Left forelimb (tissue), 1 donor: ENCODE measurements around the gene TSPAN18.

Experiments
- DNase-seq: peaks from one replicate; pipeline ENCODE4 v3.0.0-alpha.2; 2018; ENCODE audit warnings: low spot score

The TSPAN18 gene

DNA sequence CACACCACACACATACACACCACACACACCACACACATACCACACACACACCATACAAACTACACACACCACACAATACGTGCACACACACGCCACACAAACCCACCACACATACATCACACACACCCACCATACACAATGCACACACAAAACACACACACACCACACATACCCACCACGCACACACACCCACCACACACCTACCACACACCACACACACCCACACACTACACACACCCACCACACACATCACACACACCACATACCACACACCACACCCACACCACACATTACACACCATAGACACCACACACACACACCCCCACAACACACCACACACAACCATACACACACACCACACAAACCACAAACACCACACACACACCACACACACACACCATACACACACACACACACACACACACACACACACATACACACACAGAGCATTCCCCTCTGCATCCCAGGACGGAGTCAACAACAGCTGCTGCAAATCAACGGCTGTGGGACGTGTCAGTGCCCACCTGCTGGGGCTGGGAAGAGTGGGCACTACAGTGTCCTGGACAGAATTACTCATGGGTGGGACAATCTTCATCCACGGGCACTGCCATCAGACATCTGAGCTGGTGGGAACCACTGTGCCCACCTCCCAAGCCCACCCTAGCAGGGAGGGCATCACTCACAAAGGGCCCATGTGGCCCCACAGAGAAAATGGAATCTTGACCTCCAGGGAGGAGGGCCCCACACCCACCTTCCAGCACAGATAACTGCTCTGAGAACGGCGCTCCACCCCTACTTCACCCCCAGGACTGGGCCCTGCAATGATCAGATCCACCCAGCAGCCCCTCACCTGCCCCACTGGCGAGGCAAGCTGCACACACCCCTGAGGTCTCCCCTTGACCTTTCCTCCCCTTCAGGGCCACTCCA lies 215.5 kb downstream of the TSPAN18 start:
- no peak for DNase-seq

DNA sequence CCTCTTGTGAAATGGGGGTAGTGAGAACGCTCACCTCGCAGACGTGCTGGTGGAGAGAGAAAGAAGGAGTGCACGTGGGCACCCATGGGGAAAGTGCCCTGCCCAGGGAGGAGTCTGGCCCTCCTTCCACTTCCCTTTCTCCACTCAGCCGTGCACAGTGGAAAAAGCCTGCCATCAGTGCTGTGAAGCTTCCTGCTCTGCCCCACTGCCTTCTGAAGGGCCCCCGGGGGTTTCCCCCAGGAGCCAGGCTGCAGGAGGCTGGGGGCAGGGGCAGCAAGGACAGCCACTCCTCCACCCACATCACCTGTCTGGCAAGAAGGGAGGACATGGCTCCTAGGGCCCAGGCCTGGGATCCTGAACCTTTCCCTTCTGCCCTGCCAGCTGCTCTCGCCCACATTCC lies 216.4 kb downstream of the TSPAN18 start:
- DNase-seq = no peak

GRCh38 chr11:44943696-44944095 lies 216.9 kb downstream of the TSPAN18 start:
- no peak for DNase-seq

GRCh38 chr11:44944181-44944852 lies 217.6 kb downstream of the TSPAN18 start:
- no peak for DNase-seq

DNA sequence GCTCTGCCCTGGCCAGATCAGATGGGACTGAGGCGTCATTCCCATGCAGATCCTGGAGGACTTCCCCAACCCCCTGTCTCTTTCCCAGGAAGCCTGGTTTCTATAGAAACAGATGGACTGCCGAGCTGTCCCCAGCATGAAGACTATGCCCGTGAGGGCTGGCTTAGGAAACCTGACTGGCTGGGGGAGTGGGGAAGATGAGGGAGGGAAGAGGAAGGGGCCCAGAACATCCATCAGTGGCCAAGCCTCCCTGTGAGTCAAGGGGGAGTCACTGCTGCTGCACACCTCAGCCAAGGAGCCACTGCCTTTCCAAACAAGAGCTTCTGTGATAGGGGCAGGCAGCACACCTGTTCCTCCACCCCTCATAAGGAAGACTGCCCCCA lies 218.1 kb downstream of the TSPAN18 start:
- no peak for DNase-seq

- no peak for DNase-seq
Measured at GRCh38 chr11:44945666-44946065, 218.9 kb downstream of the TSPAN18 start.

DNA sequence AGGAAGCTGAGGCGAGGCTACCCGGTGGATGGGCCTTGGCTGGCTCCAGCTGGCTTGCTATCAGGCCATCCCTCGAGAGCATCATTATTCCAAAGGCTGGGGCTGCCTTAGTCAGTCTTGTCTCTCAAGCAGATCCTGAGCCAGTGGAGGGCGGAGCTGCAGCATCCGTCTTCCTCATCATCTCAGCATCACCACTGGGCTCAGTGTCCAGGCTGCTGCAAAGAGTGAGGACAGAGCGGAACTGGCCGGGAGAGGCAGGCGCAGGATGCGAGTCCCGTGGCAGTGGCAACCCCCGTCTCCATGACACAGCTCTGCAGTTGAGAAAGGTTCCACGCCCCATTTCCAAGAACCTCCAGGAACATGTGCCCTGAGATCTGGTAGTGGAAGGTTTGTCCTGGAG lies 219.5 kb downstream of the TSPAN18 start:
- DNase-seq = no peak

DNA sequence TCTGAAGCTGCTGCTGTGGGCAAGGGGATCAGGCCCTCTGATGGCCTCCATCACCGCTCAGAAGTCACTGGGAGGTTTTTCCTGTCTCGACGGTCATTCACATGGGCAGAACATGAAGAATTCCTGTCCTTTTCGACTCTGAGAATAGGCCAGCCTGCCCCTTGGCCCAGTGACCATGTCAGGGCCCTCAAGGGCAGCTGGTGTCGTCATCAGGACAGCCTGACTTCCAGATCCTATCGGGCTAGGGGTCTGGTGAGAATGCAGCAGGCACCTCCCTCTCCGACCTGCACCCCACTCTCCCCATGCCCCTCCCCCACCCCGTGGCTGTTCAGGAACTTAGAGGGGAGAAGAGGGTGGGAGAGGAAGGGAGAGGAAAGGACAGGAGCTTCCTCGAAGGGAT lies 220.4 kb downstream of the TSPAN18 start:
- no peak for DNase-seq

DNA sequence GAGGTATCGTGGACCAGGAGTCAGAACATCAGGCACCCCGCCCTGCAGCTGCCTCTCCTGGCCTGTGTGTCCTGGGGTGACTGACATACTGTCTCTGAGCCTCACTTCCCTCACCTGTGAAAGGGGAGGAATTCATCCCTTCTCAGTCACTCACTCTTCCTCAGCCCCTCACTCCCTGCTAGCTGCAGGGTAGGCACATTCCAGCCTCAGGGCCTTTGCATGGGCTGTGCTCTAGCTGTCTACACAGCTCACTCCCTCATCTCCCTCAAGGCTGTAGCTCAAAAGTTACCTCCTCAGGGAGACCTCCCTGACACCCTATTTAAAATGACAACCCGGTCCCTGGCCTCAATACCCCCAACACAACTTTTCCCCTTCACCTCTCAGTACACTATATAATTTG lies 221.4 kb downstream of the TSPAN18 start:
- DNase-seq = no peak

GRCh38 chr11:44949160-44950030 lies 222.6 kb downstream of the TSPAN18 start:
- DNase-seq = no peak

DNA sequence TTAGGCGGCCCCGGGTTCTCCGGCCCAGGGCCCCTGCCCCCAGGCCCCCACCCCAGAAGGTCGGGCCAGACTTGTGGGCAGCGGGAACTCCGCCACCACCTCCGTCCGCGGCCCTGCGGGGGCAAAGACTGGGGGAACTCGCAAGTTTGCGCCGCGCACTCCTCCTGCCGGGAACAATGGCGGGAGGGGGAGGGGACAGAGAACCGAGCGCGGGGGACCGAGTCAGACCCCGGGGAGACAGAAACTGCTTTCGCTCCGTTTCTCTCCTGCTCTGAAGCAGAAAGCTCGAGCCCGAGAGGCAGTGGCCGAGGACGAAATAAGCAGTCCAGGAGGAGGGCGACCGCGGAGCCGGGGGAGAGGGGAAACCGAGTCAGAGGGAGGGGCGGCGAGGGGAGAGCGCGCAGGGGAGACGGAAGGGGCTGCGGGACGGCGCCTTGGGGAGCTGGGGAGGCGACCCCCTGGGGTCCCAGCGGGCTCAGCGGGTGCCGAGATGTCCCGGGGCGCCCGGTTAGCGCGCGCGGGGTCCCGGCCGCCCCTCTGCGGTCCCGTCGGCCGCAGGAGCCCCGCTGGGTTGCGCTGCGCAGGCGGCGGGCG lies 223.4 kb downstream of the TSPAN18 start:
- no peak for DNase-seq

GRCh38 chr11:44950625-44951476 lies 224.1 kb downstream of the TSPAN18 start, which contains the start of gene TP53I11:
TP53I11 (minus strand) TSS chr11:44950883; CDS start chr11:44938335, 12,548 bp downstream.
- DNase-seq = peak; percentile 87

DNA sequence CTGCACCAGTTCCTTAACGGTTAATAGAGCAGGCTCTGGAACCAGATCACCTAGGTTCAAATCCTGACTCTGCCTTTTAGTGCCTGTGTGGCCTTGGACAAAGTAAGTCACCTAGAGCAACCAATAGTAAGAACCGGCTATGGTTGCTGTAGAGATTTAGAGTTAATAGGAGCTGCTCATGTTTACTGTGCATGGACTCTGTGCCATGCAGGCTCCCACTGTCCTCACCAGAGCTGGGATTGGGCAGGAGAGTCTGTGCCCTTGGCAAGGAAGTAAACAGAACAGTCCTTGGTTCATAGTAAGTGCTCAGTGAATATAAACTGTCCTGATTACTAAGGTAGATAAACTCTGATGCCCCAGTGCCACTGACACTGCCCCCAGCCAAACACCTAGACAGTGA lies 225.3 kb downstream of the TSPAN18 start:
- no peak for DNase-seq

- no peak for DNase-seq
Measured at GRCh38 chr11:44952500-44953260, 225.9 kb downstream of the TSPAN18 start.

- DNase-seq = no peak
Measured at GRCh38 chr11:44954051-44954906, 227.5 kb downstream of the TSPAN18 start.

DNA sequence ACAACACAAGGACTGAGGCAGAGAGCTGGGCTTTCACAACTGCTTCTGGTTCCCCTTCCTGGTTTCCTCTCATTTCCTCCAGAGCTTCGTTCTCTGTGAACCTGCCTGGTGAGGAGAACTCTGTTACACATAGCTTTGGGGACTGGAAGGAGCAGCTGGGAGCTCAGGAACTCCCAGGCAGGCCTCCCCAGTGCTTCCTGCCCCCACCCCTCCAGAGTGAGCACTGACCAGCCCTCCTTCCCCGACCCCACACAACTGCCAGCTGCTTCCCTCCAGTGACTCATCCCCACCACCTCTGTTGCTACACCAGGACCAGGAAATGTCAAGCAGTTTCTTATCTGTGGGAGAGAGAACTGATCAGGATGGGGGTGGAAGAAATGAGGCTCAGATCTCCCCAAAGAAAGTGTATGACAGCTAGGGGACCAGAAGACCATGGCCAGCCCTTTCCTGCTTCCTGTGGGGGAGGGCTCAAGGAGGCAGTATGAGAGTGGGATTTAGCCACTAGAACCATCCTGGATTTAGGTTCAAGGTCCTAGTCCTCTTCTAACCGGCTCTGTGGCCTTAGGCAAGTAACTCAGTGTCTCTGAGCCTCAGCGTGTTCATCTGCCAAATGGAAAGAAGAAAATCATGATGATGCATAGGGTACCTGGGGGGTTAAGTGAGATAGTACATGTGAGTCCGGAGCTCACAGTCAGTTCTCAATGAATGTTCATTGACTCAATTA lies 228.4 kb downstream of the TSPAN18 start:
- DNase-seq = no peak

GRCh38 chr11:44957040-44957515 lies 230.3 kb downstream of the TSPAN18 start:
- DNase-seq = no peak
